Measurements from ENCODE around the gene GPM6B. TPM values are rescaled to one million over a fixed set of nuclear protein-coding genes. Genes with fewer than 3 reads are reported as not detected.

GPM6B gene
- total RNA-seq, 2 donors from 2014 or later, result not detected

- peaks cover 61 to 67% of the 10 kb centered on the region in 2 donors for H3K4me1 Mint-ChIP-seq (ENCODE audit: low read depth in 2 of 2)
- peak overlapping the region in 1 of 2 donors; percentile 40 for H3K27ac Mint-ChIP-seq
- ATAC-seq, result no peak
- peaks cover 4% of the 10 kb centered on the region for H3K9me3 Mint-ChIP-seq
- DNase-seq (ENCODE audit: low spot score), result no peak
- peaks cover 24% of the 10 kb centered on the region for H3K36me3 Mint-ChIP-seq
- H3K27me3 Mint-ChIP-seq, result no peaks in the 10 kb centered on the region
- H3K4me3 Mint-ChIP-seq, result no peak overlapping the region
Measured at GRCh38 chrX:13721819-13722519, 94.9 kb downstream of the GPM6B start.

GRCh38 chrX:13721371-13721770, 95.5 kb downstream of the GPM6B start:
- ATAC-seq, result no peak
- peaks cover 18% of the 10 kb centered on the region for H3K36me3 Mint-ChIP-seq
- H3K4me1 Mint-ChIP-seq (ENCODE audit: low read depth in 2 of 2), result peaks cover 59 to 63% of the 10 kb centered on the region in 2 donors
- no peak for DNase-seq (ENCODE audit: low spot score)
- peak overlapping the region in 1 of 2 donors; percentile 40 for H3K27ac Mint-ChIP-seq
- no peak overlapping the region for H3K4me3 Mint-ChIP-seq
- no peaks in the 10 kb centered on the region for H3K9me3 Mint-ChIP-seq
- H3K27me3 Mint-ChIP-seq, result no peaks in the 10 kb centered on the region

Other genes with a start within 250 kb of the GPM6B start
- gene EGFL6, start 247.5 kb downstream of the GPM6B start, total RNA-seq, result 1 to 10 TPM; 3.2 to 5.0 TPM
- 1 to 10 TPM; 2.8 to 4.2 TPM for gene TCEANC, start 164.0 kb downstream of the GPM6B start, total RNA-seq
- gene RAB9A, start 128.0 kb downstream of the GPM6B start, total RNA-seq, result 10 to 100 TPM; 27.7 to 73.6 TPM
- gene TRAPPC2, start 82.5 kb downstream of the GPM6B start, total RNA-seq, result 10 to 100 TPM; 27.5 to 32.0 TPM
- gene OFD1, start 82.3 kb downstream of the GPM6B start, total RNA-seq, result 10 to 100 TPM; 39.1 to 46.1 TPM
- 10 to 100 TPM; 21.7 to 24.4 TPM for gene GEMIN8, start 212.8 kb upstream of the GPM6B start, total RNA-seq

Measured in natural killer cell treated with Interleukin-12 subunit alpha and Interleukin-12 subunit beta and Interleukin-15 and Interleukin-18, amount 100 ng/mL, for 72 hours (primary cell).